IPS-18a (cell line): ENCODE results near the gene GSG1L.
A peak's percentile ranks its signal among the peaks of the same experiment; 100 is the strongest.

ENCODE experiments used
- H3K27ac ChIP-seq: one replicate; pipeline ENCODE4 v1.5.1; 2013; ENCODE audit warnings: low read length
- H3K27me3 ChIP-seq: one replicate; pipeline ENCODE4 v1.6.1; 2013; ENCODE audit warnings: mild to moderate bottlenecking, low read length; ENCODE audit not compliant: control insufficient read depth, insufficient read depth
- H3K36me3 ChIP-seq: one replicate; pipeline ENCODE4 v1.6.1; 2013; ENCODE audit warnings: low read depth, low read length; ENCODE audit not compliant: control insufficient read depth
- H3K4me1 ChIP-seq: one replicate; pipeline ENCODE4 v1.6.1; 2013; ENCODE audit warnings: low read depth, low read length; ENCODE audit not compliant: control insufficient read depth
- H3K4me3 ChIP-seq: one replicate; pipeline ENCODE4 v1.5.1; 2013; ENCODE audit warnings: low read length
- H3K9ac ChIP-seq: one replicate; pipeline ENCODE4 v1.6.1; 2013; ENCODE audit warnings: mild to moderate bottlenecking, low read length, moderate library complexity
- H3K9me3 ChIP-seq: one replicate; pipeline ENCODE4 v1.6.1; 2013; ENCODE audit warnings: low read depth, low read length; ENCODE audit not compliant: control insufficient read depth

Gene GSG1L

GRCh38 chr16:28103516-28104170 is 40.1 kb upstream of the GSG1L start:
- H3K36me3 ChIP-seq: peaks cover 92% of the 10 kb centered on the region
- H3K9ac ChIP-seq: no peak overlapping the region
- no peaks in the 10 kb centered on the region for H3K9me3 ChIP-seq
- no peaks in the 10 kb centered on the region for H3K27me3 ChIP-seq
- no peaks in the 10 kb centered on the region for H3K4me1 ChIP-seq
- no peak overlapping the region for H3K27ac ChIP-seq
- H3K4me3 ChIP-seq: no peak overlapping the region

- H3K4me3 ChIP-seq: no peak overlapping the region
- H3K36me3 ChIP-seq: peaks cover 80% of the 10 kb centered on the region
- H3K9me3 ChIP-seq: no peaks in the 10 kb centered on the region
- no peaks in the 10 kb centered on the region for H3K4me1 ChIP-seq
- no peaks in the 10 kb centered on the region for H3K27me3 ChIP-seq
- no peak overlapping the region for H3K9ac ChIP-seq
- no peak overlapping the region for H3K27ac ChIP-seq
Observed at GRCh38 chr16:28101533-28101890, 38.0 kb upstream of the GSG1L start.

- H3K4me3 ChIP-seq: no peak overlapping the region
- H3K36me3 ChIP-seq: peaks cover 75% of the 10 kb centered on the region
- H3K27ac ChIP-seq: no peak overlapping the region
- no peak overlapping the region for H3K9ac ChIP-seq
- no peaks in the 10 kb centered on the region for H3K4me1 ChIP-seq
- no peaks in the 10 kb centered on the region for H3K9me3 ChIP-seq
- H3K27me3 ChIP-seq: no peaks in the 10 kb centered on the region
Observed at GRCh38 chr16:28100810-28101532, 37.5 kb upstream of the GSG1L start.

- H3K9me3 ChIP-seq: no peaks in the 10 kb centered on the region
- peaks cover 58% of the 10 kb centered on the region for H3K36me3 ChIP-seq
Observed at GRCh38 chr16:28098959-28099945, 35.7 kb upstream of the GSG1L start.

GRCh38 chr16:28098171-28098958 is 34.9 kb upstream of the GSG1L start:
- Histone ChIP-seq H3K27me3 (no peaks in the 10 kb centered on the region), H3K4me1 (no peaks in the 10 kb centered on the region), H3K9me3 (no peaks in the 10 kb centered on the region), H3K27ac (no peak overlapping the region), H3K36me3 (peaks cover 49% of the 10 kb centered on the region), H3K9ac (no peak overlapping the region), H3K4me3 (no peak overlapping the region)

More at GRCh38 chr16:28098959-28099945, 35.7 kb upstream of the GSG1L start:
- no peak overlapping the region for H3K4me3 ChIP-seq
- H3K4me1 ChIP-seq: no peaks in the 10 kb centered on the region
- H3K9ac ChIP-seq: no peak overlapping the region
- no peaks in the 10 kb centered on the region for H3K27me3 ChIP-seq
- H3K27ac ChIP-seq: no peak overlapping the region

GRCh38 chr16:28096983-28097899 is 33.7 kb upstream of the GSG1L start:
- H3K9me3 ChIP-seq: no peaks in the 10 kb centered on the region
- H3K27ac ChIP-seq: no peak overlapping the region
- H3K36me3 ChIP-seq: peaks cover 40% of the 10 kb centered on the region
- H3K4me3 ChIP-seq: no peak overlapping the region
- H3K9ac ChIP-seq: no peak overlapping the region
- H3K27me3 ChIP-seq: no peaks in the 10 kb centered on the region
- peaks cover 5% of the 10 kb centered on the region for H3K4me1 ChIP-seq

- peaks cover 10% of the 10 kb centered on the region for H3K4me1 ChIP-seq
- peak overlapping the region; percentile 49 for H3K27ac ChIP-seq
- no peak overlapping the region for H3K4me3 ChIP-seq
- no peaks in the 10 kb centered on the region for H3K9me3 ChIP-seq
- peaks cover 7% of the 10 kb centered on the region for H3K36me3 ChIP-seq
- no peaks in the 10 kb centered on the region for H3K27me3 ChIP-seq
- H3K9ac ChIP-seq: no peak overlapping the region
Observed at GRCh38 chr16:28093385-28093725, 29.8 kb upstream of the GSG1L start.

- H3K9me3 ChIP-seq: no peaks in the 10 kb centered on the region
- H3K9ac ChIP-seq: no peak overlapping the region
- peaks cover 10% of the 10 kb centered on the region for H3K4me1 ChIP-seq
- peaks cover 2% of the 10 kb centered on the region for H3K36me3 ChIP-seq
- no peaks in the 10 kb centered on the region for H3K27me3 ChIP-seq
- no peak overlapping the region for H3K4me3 ChIP-seq
- H3K27ac ChIP-seq: peak overlapping the region; percentile 49
Observed at GRCh38 chr16:28092721-28093384, 29.3 kb upstream of the GSG1L start.

- Histone ChIP-seq H3K9ac (no peak overlapping the region), H3K27ac (no peak overlapping the region), H3K4me1 (peaks cover 10% of the 10 kb centered on the region), H3K36me3 (no peaks in the 10 kb centered on the region), H3K4me3 (no peak overlapping the region), H3K27me3 (no peaks in the 10 kb centered on the region), H3K9me3 (no peaks in the 10 kb centered on the region)
Observed at GRCh38 chr16:28091656-28092055, 28.1 kb upstream of the GSG1L start.
